GM12874 (cell line): ENCODE measurements around the gene GRK5.

ENCODE experiments used
- CTCF ChIP-seq: IDR thresholded peaks from 2 replicates; pipeline ENCODE4 v1.5.1; 2011; ENCODE audit warnings: low read depth, mild to moderate bottlenecking, control low read depth, low read length, moderate library complexity; ENCODE audit not compliant: insufficient read depth

Gene GRK5

GRCh38 chr10:119368581-119368980 lies 161.2 kb downstream of the GRK5 start:
- no peak for TF ChIP-seq CTCF

GRCh38 chr10:119368991-119369869 lies 161.9 kb downstream of the GRK5 start:
- TF ChIP-seq CTCF: no peak

- no peak for TF ChIP-seq CTCF
Observed at GRCh38 chr10:119370111-119370741, 162.9 kb downstream of the GRK5 start.

- no peak for TF ChIP-seq CTCF
Observed at GRCh38 chr10:119370972-119371703, 163.8 kb downstream of the GRK5 start.

- no peak for TF ChIP-seq CTCF
Observed at GRCh38 chr10:119371704-119372663, 164.6 kb downstream of the GRK5 start.

- no peak for TF ChIP-seq CTCF
Observed at GRCh38 chr10:119373294-119374102, 166.1 kb downstream of the GRK5 start.
